HEK293T (cell line): ENCODE results near the gene SQSTM1.

Experiments
- ELF4 ChIP-seq: fragments of 450-650 bp; IDR thresholded peaks from 2 replicates; pipeline ENCODE4 v1.6.1; 2017; ENCODE audit warnings: antibody characterized with exemption
- FOXK2 ChIP-seq: fragments of 450-650 bp; IDR thresholded peaks from 2 replicates; pipeline ENCODE4 v1.6.1; 2016; ENCODE audit warnings: mild to moderate bottlenecking
- HDGF ChIP-seq: fragments of 450-650 bp; IDR thresholded peaks from 2 replicates; pipeline ENCODE4 v1.6.1; 2017; ENCODE audit warnings: antibody characterized with exemption, borderline replicate concordance
- LEF1 ChIP-seq: fragments of 450-650 bp; IDR thresholded peaks from 2 replicates; pipeline ENCODE4 v1.6.1; 2017; ENCODE audit warnings: mild to moderate bottlenecking, borderline replicate concordance
- NFRKB ChIP-seq: fragments of 450-650 bp; IDR thresholded peaks from 2 replicates; pipeline ENCODE4 v1.6.1; 2016; ENCODE audit warnings: mild to moderate bottlenecking, moderate library complexity
- PKNOX1 ChIP-seq: fragments of 450-650 bp; IDR thresholded peaks from 2 replicates; pipeline ENCODE4 v1.6.1; 2016
- SP1 ChIP-seq: fragments of 450-650 bp; IDR thresholded peaks from 2 replicates; pipeline ENCODE4 v1.6.1; 2017
- SUZ12 ChIP-seq: fragments of 450-650 bp; IDR thresholded peaks from 2 replicates; pipeline ENCODE4 v1.6.1; 2016; ENCODE audit warnings: mild to moderate bottlenecking
- TARDBP ChIP-seq: fragments of 450-650 bp; IDR thresholded peaks from 2 replicates; pipeline ENCODE4 v1.6.1; 2016

DNA sequence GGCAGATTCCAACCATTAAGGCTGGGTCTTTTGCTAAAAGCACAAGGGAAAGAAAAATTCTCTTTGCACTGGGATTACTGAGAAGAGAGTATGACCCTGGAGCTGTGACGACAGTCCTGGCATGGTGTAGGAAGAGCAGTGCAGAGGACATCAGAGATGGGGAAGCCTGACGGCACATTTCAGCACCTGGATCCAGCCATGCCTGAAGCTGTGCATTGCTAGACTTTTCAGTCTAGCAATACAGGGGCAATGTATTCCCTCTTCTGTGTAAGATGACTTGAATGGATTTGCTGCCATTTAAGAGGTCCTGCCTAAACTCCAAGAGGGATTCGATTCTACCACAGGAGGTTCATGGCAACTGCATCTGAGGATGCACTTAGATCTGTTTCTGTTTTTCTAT is 50.2 kb downstream of the SQSTM1 start:
- TF ChIP-seq LEF1 (no peak), FOXK2 (no peak), TARDBP (no peak), SP1 (no peak), ELF4 (no peak), PKNOX1 (no peak), NFRKB (no peak), HDGF (no peak), SUZ12 (no peak)
